ENCODE measurements around the gene TMEM242.
"Not testable (repeated sequence)": the region's sequence is repeated elsewhere in the genome, so short reads cannot be mapped to it uniquely, and the experiment has no call there.

The TMEM242 gene

DNA sequence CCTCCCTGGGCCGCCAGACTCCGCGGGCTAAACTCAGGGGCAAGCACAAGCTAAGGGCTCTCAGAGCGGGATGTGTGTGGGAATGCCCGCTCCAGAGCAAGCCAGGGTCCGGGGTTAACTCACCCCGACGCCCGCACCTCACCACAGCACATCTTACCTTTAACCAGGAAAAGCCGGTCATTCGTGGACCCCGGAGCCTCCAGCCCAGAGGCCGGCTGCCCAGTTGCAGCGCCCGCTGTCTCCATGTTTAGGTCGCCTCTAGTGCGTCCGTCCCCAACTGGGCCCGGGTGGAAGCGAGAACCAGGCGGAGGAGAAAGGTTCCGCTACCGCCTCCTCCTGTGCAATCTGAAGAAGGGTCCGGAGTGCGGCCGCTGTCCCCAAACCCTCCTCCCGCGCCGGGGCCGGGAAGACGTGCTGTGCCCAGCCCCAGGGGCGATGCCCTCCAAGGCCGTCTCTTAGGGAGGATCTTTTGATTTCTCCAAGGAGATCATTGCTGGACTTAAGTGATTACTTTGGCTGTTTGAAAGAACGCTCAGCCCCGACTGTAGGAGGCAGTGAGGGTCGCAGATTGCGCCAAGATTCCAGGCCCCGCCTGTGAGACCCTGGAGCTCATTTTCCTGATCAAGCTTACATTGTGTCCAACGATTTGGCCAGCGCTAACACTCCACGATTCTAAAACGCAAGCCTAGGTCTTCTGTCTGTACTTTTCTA is at the start of gene TMEM242:
TSS of gene TMEM242 (minus strand) at position 265 of the 711 bp plus-strand sequence. CDS start at position 245, 20 bp downstream.
- peak; percentile 99 for DNase-seq (ENCODE audit: low spot score)

DNA sequence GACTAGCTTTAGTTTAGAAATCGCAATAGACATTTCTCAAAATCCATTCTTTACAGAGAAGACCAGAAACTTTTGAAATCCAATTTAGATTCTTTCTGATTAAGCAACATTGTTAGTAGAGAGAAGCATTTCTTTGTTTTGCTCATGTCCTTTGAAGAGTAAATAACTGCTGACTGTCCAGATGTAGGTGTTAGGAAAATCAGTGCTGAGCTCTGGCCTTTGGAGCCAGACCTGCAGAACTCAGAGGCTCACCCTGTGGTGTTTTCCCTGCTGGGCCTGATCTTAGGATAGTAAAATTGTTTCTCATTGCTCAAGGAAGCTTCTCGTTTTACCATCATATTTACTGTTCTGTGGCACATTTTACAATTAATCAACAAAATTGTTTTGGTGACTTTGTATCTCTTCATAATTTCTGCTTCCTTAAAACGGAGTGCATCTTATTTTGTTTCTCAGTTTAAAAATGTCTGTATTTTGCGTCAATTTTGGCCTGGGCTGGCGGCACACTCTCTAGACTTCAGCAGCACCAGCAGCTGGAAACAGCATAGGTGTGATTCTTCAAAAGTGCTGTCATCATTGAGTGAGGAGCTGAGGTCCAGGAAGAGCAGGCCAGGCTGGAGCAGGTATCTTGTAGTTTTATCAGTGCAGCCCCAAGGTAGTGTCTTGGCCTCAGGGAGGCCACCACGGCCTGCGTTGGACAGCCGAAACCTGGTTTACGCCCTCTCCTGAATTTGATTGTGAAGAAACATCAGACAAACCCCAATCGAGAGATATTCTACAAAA is 49.4 kb upstream of the TMEM242 start:
- DNase-seq (ENCODE audit: low spot score) = no peak

DNA sequence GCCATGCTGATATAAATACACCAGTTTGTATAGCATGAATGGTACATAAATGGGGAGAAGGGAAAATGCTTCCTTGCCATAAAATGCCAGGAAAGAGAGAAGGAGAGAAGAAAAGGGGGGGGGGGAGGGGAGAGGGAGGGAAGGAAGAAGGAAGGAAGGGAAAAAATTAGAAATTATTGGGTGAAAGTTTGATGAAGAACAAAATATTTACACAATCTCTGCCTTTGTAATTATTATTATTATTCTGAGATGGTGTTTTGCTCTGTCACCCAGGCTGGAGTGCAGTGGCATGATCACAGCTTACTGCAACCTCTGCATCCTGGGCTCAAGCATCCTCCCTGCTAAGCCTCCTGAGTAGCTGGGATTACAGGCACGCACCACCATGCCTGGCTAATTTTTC is 47.4 kb upstream of the TMEM242 start:
- no peak for DNase-seq (ENCODE audit: low spot score)

DNA sequence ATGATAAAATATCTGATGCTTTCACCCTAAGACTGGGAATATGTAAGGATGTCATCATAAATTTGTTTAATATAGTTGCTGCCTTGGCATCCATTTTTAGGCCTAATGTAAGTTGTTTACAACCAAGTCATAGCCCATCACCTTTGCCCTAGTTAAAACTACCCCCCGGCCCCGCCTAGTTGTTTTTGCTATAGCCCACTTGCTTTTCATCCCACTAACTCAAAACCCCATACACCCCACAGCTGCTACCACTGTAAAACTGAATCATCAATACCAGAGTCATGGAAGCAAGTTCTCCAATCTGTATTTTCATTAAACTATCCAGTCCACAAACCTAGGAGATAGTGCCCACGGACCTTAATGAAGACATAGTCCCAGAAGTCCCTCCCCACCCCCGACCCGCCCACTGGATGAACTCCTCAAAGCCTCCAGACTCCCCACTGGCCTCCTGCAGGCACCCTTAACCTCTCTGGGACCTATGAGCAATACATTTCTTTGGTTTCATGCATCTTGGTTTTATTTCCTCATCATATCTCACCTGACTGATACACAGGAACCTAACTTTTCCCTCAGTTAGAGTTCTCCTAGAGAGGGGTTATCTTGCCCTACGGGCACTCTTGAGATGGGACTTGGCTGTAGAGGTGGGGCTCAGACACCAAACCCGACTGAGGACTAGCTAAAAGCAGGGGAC is 45.2 kb upstream of the TMEM242 start:
- no peak for DNase-seq (ENCODE audit: low spot score)

DNA sequence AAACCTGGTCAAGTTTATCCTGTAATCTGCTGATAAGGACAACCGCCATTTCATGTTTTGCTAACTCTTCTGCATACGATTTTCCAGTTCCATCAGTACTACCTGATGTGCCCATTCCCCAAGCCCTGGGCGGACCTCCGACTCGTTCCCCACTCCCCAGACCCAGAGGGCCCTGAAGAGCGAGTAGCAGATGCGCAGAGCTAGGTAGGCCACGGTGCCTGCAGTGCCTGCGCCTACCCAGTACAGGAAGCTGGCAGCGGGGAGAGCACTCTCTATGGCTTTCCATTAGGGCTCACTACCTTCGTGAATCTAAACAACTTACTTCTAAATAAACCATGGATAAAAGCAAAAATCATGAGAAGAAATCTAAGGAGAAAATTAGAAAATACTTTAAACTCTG is 43.3 kb upstream of the TMEM242 start:
- DNase-seq (ENCODE audit: low spot score) = no peak

DNA sequence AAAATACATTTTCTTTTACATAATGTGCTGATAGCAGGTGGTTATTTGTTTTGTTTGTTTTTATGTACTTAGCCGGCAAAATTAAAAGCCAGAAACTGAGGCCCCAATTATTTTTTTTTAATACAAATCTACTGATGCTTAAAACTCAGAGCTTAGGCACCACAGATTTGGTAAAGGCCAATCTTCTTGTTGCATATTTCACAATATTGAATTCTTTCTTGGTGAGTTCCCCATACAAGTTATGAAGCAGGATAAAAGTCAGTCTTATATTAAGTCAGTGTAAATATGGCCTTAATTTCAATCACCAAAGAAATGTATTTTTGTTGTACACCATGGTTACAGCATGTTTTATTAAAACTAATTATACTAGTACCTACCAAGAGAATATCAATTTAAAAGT is 41.4 kb upstream of the TMEM242 start:
- DNase-seq (ENCODE audit: low spot score) = no peak

DNA sequence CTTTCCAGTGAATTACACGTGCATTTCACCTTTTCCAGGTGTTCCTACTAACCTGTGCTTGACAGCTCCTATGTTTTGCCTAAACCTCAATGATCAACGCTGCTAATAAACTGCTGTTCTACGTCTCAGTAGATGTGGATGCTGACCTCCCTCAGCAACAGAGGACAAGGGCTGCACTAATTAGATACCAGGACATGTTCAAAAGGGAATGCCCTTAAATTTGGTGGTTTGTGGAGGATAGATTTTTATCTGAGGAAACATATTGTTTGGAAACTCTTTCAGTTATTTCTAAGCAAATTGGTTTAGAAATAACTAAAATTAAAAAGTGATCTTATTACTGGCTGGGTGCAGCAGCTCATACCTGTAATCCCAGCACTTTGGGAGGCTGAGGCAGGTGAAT is 38.6 kb upstream of the TMEM242 start:
- DNase-seq (ENCODE audit: low spot score) = no peak

DNA sequence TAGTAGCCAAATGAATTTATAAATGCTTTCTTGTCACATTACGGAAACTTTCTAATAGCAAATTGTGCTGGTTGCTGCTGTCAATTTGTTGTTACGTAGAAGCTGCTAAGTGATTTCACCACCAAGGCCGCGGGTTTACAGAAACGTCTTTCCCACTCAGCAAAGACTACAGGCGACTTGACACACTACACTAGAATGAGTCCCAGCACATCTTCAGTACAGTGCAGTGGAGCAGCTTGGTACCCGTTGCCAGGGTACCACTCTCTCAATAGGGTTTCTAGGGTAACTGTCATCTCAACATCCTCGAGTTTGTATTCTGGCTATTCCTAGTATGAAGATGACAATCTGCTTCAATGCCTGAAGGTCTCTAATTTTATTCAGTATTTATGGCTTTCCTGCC is 35.0 kb upstream of the TMEM242 start:
- DNase-seq (ENCODE audit: low spot score) = no peak

DNA sequence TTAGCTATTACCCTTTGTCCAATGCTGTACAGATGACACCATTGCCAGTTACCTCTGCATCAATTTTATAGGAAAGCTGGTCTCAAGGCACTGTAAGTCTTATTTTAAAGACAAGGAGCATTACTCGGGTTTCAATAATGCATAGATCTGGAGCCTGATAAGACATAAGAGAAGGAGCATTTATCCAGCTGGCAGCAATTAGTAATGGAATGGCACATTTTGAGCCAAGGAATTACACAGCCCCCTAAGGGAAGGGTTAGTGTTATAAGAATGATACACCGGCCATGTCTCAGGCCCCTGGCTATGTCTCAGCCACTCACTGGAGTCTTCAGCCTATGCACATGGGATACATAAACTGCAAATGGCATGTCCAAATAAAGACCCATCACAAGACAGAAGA is 23.1 kb upstream of the TMEM242 start:
- DNase-seq (ENCODE audit: low spot score) = no peak

DNA sequence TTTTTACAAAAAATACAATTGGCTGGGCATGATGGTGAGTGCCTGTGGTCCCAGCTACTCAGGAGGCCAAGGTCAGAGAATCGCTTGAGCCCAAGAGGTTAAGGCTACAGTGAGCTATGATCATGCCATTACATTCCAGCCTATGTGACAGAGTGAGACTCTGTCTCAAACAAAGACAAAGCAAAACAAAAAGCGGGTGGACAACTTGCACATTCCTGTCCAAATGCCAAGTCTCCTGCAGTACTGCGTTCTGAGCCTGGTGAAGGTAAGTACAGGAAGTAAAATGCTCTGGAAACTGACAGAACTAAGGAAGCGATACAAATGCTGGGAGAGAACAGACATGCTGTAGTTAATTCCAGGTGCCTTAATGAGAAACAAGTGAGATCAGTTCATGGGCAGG is 20.4 kb upstream of the TMEM242 start:
- no peak for DNase-seq (ENCODE audit: low spot score)

DNA sequence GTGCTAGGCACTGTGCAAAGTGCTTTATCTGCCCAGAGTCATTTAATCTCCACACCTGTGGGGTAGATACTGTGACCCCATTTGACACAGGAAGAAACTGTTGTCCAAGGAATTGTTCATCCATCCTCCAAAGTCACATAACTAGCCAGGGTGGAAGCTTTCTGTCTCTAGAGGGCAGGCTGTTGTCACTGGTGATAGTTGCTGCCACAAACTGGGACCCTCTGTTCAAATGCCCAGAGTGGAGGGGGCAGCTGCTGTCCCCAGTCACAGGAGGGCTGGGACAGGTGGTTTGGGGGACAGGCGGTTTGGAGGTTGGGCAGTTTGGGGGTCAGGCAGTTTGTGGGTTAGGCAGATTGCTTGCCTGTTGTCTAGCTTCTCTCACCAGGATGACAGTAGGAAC is 16.1 kb upstream of the TMEM242 start:
- DNase-seq (ENCODE audit: low spot score) = no peak

DNA sequence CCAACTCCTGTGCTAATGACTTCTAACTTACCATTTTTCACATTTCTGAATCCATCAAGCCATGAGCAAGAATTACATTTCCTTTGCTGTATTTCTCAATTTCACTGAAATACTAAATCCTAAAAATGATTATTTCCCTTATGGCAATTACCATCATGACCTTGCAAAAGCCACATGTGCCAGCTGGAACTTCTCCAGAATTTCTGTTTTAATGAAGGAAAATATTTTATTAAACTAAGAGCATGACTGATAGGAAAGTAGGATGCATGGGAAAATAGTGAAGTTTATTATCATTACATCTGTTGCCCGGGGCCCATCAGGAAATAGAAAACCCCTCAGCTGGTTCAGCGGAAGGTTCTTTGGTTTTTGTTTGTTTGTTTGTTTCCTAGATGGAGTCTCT is 14.4 kb upstream of the TMEM242 start:
- no peak for DNase-seq (ENCODE audit: low spot score)

DNA sequence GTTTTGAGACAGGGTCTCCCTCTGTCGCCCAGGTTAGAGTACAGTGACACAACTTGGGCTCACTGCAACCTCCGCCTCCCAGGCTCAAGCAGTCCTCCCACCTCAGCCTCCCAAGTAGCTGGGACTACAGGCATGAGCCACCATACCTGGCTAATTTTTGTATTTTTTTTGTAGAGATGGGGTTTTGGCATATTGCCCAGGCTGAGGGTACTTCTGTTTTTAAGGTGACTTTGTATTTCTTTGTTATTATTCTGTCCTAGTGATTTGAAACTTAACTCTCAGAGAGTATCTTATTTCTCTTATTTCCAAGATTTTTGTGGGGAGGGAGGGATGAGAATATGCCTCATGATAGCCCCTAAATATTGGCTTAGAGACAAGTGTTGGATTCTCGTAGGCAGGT is 14.0 kb upstream of the TMEM242 start:
- DNase-seq (ENCODE audit: low spot score) = not testable (repeated sequence)

DNA sequence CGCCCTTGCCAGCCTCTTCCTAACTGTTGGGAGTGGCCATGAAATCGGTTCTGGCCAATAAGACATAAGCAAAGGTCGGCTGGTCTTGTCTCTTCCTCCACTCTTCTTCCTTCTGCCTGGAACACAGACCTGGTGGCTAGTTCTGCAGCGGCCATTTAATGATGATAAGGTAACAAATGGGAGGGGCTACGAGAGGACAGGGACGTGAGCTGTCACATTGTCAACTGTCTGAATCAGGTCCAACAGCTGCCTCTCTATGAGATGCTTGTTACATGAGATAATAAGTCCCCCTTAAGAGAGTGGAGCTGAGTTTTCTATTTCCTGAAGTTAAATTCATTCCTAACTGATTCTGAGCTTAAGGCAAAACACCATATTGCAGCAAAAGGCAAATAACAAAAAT is 12.5 kb upstream of the TMEM242 start:
- no peak for DNase-seq (ENCODE audit: low spot score)

DNA sequence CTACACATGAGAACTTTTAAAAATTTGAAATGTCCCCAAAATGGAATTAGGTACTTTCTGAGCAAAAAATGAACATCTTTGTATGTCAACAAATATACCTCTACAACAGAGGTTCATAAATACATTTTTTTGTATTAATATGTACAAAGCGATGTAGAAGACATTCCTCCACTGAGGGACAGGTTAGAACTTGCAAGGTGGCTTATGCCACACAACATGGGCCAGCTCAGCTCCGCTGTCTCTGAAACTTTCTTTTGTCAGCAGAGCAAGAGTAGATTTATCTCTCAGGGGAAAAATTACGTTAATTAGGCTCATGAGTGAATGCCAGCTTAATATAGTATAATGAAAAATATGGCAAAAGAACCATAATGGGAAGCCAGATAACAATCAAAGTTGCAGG is 10.6 kb upstream of the TMEM242 start:
- DNase-seq (ENCODE audit: low spot score) = no peak

DNA sequence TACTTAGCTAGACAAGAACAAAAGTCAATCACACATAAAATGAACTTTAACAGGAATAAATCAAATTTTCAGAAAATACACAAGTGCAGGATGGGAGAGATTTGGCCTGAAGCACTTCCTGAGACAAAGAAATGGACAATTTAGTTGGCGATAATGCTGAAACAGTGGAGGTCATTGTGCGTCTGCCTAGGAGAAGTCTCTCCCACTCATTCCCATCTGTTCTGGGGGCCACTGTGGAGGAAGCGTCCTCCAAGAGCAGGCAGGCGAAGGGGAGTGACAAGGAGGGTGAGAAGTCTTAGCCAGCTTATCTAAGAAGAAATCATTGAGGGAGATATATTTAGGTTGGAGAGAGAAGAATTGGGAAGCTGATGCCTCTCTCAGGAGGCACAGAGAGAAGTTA is 10.2 kb upstream of the TMEM242 start:
- DNase-seq (ENCODE audit: low spot score) = no peak

DNA sequence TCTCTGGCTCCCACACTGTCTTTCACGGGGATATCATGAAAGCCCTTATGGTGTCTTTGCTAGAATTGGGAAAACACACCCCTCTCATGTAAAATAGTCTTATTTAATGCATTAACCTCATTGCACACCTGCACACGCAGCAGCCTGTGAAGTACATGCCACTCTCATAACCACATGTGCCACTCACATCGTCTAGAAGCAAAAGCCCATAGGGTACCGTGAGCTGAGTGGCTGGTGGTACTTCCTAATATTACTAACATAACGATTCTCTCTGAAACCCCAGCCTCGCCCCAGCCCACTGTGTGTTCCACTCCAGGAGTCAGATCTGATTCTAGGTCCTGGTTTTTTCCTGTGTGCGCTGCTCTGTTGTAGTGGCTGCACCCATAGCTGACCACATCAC is 9.5 kb upstream of the TMEM242 start:
- DNase-seq (ENCODE audit: low spot score) = no peak

DNA sequence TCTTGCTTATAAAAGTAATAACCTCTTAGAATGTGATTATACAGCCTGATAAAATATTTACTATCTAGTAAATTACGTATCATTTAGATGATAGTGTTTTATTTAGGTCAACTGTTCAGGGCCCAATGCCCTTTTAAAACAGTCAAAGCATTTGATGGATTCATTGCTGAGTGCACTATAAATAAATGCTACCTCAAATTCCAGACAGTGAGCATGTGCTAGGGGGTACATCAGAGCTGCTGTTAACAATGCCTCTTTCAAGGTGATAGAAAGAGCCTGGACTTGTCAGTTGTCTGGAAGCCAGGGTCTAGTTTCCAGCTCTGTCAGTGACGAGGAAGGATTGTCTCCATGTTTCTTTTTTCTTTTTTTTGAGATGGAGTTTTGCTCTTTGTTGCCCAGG is 7.5 kb upstream of the TMEM242 start:
- DNase-seq (ENCODE audit: low spot score) = no peak

DNA sequence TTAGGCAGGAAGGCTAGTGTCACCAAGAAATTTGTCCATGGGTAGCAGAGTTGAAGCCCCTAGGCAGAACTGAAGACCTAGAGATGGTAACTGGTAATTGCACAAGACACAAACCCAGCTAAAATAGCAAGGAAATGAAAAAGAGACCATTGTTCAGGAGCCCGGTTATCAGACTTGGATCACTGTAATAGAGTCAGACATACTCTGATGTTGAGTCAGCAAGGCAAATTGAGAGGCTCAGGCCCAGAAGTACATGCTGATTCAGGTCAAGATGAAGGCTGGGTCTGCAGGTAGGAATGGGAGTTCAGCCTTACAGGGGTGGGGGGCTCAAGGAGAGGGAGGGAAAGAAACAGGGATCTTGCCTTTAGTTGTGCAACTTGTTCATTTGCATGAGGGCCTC is 6.5 kb upstream of the TMEM242 start:
- DNase-seq (ENCODE audit: low spot score) = no peak

DNA sequence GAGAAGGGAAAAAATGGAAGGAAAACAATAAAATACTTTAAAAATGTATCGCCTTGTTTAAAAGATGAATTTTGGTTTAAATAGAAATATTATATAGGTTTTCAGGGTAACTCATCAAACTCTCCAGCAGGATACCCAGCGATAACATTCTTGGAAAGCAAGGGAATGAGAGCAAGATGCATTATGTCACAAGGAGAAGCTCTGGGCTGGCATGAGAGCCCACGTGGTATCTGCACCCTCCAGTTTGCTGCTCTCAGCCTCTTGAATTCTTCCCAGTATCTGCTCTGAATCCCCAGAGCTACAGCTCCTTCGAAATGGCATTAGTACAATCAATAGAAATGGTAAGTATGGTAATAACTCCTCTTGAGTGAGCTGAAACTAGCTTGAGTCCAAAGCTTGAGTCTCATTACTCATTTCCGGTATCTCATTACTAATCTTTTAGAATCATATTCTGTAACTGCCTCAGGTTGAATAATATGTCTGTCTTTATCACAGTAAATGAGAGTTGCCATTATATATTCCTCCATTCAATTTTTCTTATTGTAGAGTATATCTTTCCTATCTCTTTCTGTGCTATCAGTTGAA is 4.9 kb upstream of the TMEM242 start:
- DNase-seq (ENCODE audit: low spot score) = no peak

DNA sequence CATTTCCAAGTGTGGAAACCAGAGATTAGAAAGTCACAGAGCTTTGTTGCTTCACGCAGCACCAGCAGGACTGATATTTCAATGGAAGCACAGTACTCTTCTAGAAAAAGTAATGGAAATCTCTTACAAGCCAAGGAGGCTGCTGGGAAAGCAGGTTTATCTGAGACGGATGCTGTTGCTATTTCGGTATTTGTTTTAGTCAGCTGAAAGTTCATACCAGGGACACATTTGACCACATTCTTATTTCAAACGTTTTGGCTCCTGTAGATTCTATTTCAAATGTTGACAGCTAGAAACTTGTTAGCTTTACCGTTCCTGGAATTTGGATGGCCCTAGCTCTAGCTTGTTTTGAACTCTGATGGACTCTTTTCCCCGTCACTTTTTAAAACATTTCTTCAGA is 3.7 kb upstream of the TMEM242 start:
- DNase-seq (ENCODE audit: low spot score) = no peak

DNA sequence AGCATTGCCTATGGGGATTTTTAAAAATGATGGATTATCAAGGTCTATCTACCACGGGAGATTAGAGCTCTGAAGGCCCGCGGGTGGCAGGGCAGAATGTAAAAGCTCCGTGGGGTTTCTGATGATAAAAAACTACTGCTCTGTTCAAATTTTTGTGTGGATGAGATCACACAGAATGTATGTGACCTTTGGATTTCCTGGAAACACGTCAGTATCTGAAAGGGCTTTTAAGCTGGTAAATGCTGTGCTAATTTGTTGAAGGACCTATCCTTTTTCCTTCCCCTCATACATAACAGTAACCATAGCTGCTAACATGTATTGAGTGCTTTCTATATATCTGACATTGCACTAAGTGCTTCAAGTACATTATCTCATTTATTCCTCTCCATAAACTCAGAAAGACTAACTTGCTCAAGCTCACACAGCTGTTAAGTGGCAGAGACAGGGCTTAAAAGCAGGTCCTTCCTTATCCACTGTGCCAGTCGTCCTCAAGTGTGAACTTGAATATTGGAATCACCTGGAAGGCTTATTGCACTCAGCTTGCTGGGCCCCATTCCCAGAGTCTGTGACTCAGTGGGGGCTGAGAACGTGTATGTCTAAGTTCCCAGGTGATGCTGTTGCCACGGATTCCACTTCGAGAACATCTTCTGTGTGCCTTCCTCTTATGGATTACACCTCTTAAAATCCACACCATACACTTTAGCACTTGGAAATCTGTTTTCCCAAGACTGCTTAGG is 1.9 kb upstream of the TMEM242 start:
- DNase-seq (ENCODE audit: low spot score) = no peak

Measured in left forelimb (tissue), 1 donor.